B cell (primary cell): ENCODE data around the gene SPTAN1.

ENCODE experiments used
- CTCF ChIP-seq: fragments of 200-600 bp; IDR thresholded peaks from one replicate; pipeline ENCODE4 v1.8.0; 2022; ENCODE audit warnings: antibody characterized with exemption, mild to moderate bottlenecking
- EZH2 ChIP-seq: IDR thresholded peaks from 2 replicates; pipeline ENCODE4 v1.6.1; 2012; ENCODE audit warnings: borderline replicate concordance, low read depth, mild to moderate bottlenecking, moderate library complexity, low read length; ENCODE audit not compliant: insufficient read depth, poor library complexity, severe bottlenecking

GRCh38 chr9:128657344-128657704 is 104.9 kb downstream of the SPTAN1 start:
- no peak for TF ChIP-seq CTCF
- TF ChIP-seq EZH2 = no peak
